H7 (cell line): ENCODE data around the gene POU3F4. TPM values are rescaled to one million over a fixed set of nuclear protein-coding genes. Genes with fewer than 3 reads are reported as not detected.

Experiments used
- DNase-seq: peaks from one replicate; pipeline ENCODE4 v3.0.0; 2012
- H3K27me3 ChIP-seq: 2 replicates; pipeline ENCODE4 v1.6.0; 2011; ENCODE audit warnings: mild to moderate bottlenecking, low read length; ENCODE audit not compliant: control insufficient read depth, insufficient read depth
- H3K36me3 ChIP-seq: replicated peaks from 2 replicates; pipeline ENCODE4 v1.5.1; 2011; ENCODE audit warnings: low read length; ENCODE audit not compliant: control insufficient read depth, insufficient read depth
- H3K4me3 ChIP-seq: 2 replicates; pipeline ENCODE4 v1.5.1; 2011; ENCODE audit warnings: low read depth, mild to moderate bottlenecking, control low read depth, low read length, moderate library complexity; ENCODE audit not compliant: insufficient read depth
- total RNA-seq: library from RNA; depleted of rRNA; stranded (reverse); fragments of >200 nt; shearing (Covaris generic); gene quantifications from 2 replicates; pipeline ENCODE4 v1.2.3, GENCODE V29; 2014

POU3F4 gene
- total RNA-seq, 1 experiment from 2014 or later: 0.52 TPM

GRCh38 chrX:83535417-83536196, 27.5 kb downstream of the POU3F4 start:
- no peak overlapping the region for H3K4me3 ChIP-seq
- no peak for DNase-seq
- H3K27me3 ChIP-seq: no peaks in the 10 kb centered on the region
- H3K36me3 ChIP-seq: no peaks in the 10 kb centered on the region
